A549 (cell line): Measurements from ENCODE around the gene CCT8.

ENCODE experiments used
- BHLHE40 ChIP-seq: IDR thresholded peaks from 2 replicates; pipeline ENCODE4 v1.6.1; 2012; ENCODE audit warnings: low read depth, low read length, inconsistent platforms
- CHD2 ChIP-seq: fragments of 150-350 bp; IDR thresholded peaks from 2 replicates; pipeline ENCODE4 v1.6.1; 2014; ENCODE audit warnings: low read length; ENCODE audit not compliant: partially characterized antibody
- CTCF ChIP-seq: fragments of >200 bp; sonication (Bioruptor Twin); formaldehyde crosslinking; IDR thresholded peaks from 3 replicates; pipeline ENCODE4 v1.5.1; 2016
- EHMT2 ChIP-seq: fragments of 200-600 bp; sonication (generic); IDR thresholded peaks from 2 replicates; pipeline ENCODE4 v1.6.1; 2016; ENCODE audit warnings: antibody characterized with exemption, low read depth, mild to moderate bottlenecking, moderate library complexity
- EP300 ChIP-seq, 2 experiments: fragments of >200 bp; sonication (Bioruptor Twin); formaldehyde crosslinking; IDR thresholded peaks; 2 replicates in 1 of 2; 3 replicates in 1 of 2; pipeline ENCODE4 v1.6.1; 2016 to 2017
- JUN ChIP-seq, 2 experiments: fragments of >200 bp; sonication (Bioruptor Twin); formaldehyde crosslinking; IDR thresholded peaks; 2 replicates in 1 of 2; 3 replicates in 1 of 2; pipeline ENCODE4 v1.6.1; 2016 to 2017
- KDM1A ChIP-seq: fragments of 200-600 bp; sonication (generic); IDR thresholded peaks from 2 replicates; pipeline ENCODE4 v1.6.1; 2016; ENCODE audit warnings: low read depth, mild to moderate bottlenecking
- MYC ChIP-seq: IDR thresholded peaks from 2 replicates; pipeline ENCODE4 v1.6.1; 2012; ENCODE audit warnings: mild to moderate bottlenecking, inconsistent platforms, low read length, improper control_type of control experiment, borderline replicate concordance
- PBX3 ChIP-seq: IDR thresholded peaks from 2 replicates; pipeline ENCODE4 v1.6.1; 2012
- POLR2A ChIP-seq: IDR thresholded peaks from 2 replicates; pipeline ENCODE4 v1.6.1; 2012; ENCODE audit warnings: mild to moderate bottlenecking, low read length
- RCOR1 ChIP-seq: fragments of 150-350 bp; IDR thresholded peaks from 2 replicates; pipeline ENCODE4 v1.6.1; 2014; ENCODE audit warnings: antibody characterized with exemption, low read length, low read depth
- RNF2 ChIP-seq: fragments of 200-600 bp; sonication (generic); IDR thresholded peaks from 2 replicates; pipeline ENCODE4 v1.6.1; 2016; ENCODE audit warnings: low read depth, mild to moderate bottlenecking, antibody characterized with exemption, moderate library complexity, borderline replicate concordance
- SMC3 ChIP-seq: fragments of >200 bp; sonication (Bioruptor Twin); formaldehyde crosslinking; IDR thresholded peaks from 3 replicates; pipeline ENCODE4 v1.6.1; 2018; ENCODE audit warnings: inconsistent platforms
- USF2 ChIP-seq: fragments of 450-650 bp; IDR thresholded peaks from 2 replicates; pipeline ENCODE4 v1.6.1; 2014; ENCODE audit warnings: antibody characterized with exemption

GRCh38 chr21:29029524-29029923, 43.9 kb downstream of the CCT8 start:
- TF ChIP-seq JUN (IDR thresholded peaks at IDR 0.05) (no peak), CTCF (no peak), SMC3 (no peak), USF2 (no peak), POLR2A (no peak), RNF2 (no peak), EHMT2 (no peak), MYC (no peak), KDM1A (no peak), RCOR1 (no peak), EP300 (IDR thresholded peaks at IDR 0.05) (no peak), BHLHE40 (no peak), CHD2 (no peak), PBX3 (no peak)
